Astrocyte of the cerebellum (primary cell): ENCODE results near the gene CHDH.

Experiments
- DNase-seq: peaks from one replicate; pipeline ENCODE4 v3.0.0-alpha.2; 2011; ENCODE audit warnings: low read depth
- H3K4me3 ChIP-seq: 2 replicates; pipeline ENCODE4 v1.5.1; 2011; ENCODE audit warnings: mild to moderate bottlenecking, low read depth, low read length, moderate library complexity
- in situ Hi-C: cut with HindIII; loops from 2 replicates; pipeline ENCODE4 v1.10.0; 2017; ENCODE audit warnings: low sequenced_read_pairs
- TF ChIP-seq, protein P1 (sequence below): IDR thresholded peaks from 2 replicates; pipeline ENCODE4 v1.5.1; 2012; ENCODE audit warnings: low read length, low read depth, moderate library complexity, mild to moderate bottlenecking; ENCODE audit errors: missing control alignments

CHDH gene

DNA sequence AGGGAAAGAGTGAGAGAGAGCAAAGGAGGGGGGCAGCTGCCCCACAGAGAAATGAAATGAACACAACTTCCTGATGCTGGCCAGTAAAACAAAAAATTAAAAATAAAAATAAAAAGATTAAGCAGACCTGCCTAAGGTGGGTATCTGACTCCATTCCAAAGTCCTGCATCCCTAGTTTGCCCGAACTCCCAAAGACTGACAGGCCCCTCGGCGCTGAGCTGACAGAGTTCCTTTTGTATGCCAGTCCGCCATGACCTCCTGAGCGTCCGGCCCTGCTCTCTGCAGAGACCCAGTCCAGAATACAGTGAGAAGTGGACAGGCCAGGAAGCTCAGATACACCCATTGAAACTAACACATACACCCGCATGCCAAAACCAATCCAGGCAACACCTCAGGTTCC, 54.9 kb downstream of the CHDH start:
- TF ChIP-seq, protein P1, sequence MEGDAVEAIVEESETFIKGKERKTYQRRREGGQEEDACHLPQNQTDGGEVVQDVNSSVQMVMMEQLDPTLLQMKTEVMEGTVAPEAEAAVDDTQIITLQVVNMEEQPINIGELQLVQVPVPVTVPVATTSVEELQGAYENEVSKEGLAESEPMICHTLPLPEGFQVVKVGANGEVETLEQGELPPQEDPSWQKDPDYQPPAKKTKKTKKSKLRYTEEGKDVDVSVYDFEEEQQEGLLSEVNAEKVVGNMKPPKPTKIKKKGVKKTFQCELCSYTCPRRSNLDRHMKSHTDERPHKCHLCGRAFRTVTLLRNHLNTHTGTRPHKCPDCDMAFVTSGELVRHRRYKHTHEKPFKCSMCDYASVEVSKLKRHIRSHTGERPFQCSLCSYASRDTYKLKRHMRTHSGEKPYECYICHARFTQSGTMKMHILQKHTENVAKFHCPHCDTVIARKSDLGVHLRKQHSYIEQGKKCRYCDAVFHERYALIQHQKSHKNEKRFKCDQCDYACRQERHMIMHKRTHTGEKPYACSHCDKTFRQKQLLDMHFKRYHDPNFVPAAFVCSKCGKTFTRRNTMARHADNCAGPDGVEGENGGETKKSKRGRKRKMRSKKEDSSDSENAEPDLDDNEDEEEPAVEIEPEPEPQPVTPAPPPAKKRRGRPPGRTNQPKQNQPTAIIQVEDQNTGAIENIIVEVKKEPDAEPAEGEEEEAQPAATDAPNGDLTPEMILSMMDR: no peak
- no peak for DNase-seq
- in situ Hi-C loops: no loop called here
- H3K4me3 ChIP-seq: no peak overlapping the region

DNA sequence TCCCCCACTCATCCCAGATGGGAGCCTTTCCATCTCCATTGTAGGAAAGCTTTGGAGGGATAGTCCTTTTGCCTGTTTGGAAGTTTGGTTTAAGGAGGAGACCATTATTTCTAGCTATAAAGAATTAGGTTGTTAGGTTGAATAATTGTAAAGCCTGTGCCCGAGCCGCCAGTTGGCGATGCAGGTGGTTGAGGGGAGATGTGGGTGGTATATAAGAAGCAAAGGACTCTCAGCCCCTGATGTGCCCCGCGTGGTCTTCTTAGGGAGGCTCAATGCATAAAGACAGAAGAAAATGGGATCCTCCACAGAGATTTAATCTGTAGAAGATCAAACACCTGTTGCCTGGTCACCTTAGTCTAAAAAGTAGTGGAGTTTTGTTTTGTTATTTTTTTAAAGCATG, 55.7 kb downstream of the CHDH start:
- TF ChIP-seq, protein P1: no peak
- in situ Hi-C loops: no loop called here
- no peak overlapping the region for H3K4me3 ChIP-seq
- no peak for DNase-seq

DNA sequence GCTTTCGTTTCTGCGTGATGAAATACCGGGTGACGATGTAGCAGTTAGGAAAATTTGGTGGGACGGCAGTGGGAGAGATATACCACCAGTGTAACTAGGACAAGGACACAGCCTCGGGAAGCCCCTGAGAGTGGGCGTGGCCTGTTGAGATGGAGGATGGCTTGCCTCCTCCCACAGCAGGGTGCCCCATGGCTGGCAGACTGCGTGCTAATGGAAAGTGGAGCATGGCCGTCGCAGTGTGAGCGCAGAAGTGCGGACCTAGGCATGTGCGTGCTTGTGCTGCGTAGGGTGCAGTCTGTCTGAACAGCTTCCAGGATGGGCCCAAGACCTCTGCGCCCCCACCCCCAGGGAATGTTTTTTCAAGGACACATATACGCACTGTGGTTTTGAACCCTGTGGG, 56.8 kb downstream of the CHDH start:
- DNase-seq: no peak
- TF ChIP-seq, protein P1: no peak
- no peak overlapping the region for H3K4me3 ChIP-seq
- in situ Hi-C loops: no loop called here

DNA sequence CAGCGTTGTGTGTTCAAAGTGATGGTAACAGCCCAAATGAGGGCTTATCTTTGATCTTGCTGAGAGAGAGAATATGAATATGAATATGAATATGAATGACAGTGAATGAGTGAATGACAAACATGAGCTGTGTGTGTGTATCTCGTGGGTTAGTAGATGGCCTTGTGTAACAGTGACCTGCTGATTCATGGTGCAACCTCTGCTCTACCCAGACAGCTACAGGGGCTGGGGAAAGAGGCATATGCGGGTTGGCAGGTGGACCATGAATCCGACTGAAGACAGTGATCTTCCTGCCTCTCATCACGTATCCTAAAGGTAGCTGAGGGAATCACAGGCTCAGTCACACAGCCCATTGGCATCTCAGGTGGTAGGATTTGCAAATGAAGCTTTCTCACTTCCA, 58.2 kb downstream of the CHDH start:
- H3K4me3 ChIP-seq: no peak overlapping the region
- TF ChIP-seq, protein P1: no peak
- in situ Hi-C loops: no loop called here
- DNase-seq: no peak

DNA sequence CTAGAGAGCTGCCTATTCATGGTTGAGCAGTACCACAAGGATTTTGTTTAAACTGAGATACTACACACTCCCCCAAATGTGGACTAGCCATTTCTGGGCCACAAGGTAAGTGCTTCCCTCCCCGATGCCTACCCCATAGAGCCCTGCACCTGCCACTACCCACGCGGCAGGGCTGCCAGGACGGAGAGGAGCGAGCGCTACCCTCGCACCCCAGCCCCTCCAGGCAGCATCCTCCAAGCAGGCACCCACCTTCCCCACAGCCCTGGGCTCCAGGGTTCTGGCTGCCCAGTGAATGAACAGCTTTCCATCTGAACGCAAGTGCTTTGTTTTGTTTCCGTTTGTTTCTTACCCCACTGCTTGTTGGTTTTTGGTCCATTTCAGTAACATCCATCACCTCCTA, 59.2 kb downstream of the CHDH start:
- no peak for DNase-seq
- in situ Hi-C loops: no loop called here

DNA sequence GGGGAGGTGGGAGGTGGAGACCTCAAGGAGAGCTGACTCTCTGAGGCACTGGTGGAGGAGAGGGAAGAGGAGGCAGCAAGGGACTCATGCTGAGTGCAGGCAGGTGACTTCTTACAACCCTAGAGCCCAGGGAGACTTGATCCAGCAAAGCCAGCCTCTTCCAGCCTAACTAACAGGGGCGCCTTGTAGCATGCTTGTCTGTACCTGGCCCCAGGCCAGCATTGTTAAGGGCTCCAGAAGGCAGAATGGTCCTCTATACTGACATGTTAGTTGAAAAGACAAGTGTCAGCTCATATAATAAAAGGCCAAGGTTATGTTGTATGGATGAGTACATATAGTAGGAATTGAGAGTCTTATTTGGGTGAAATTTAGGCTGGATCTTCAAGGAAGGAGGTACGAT, 65.4 kb downstream of the CHDH start:
- in situ Hi-C loops: no loop called here
- H3K4me3 ChIP-seq: no peak overlapping the region
- TF ChIP-seq, protein P1: no peak
- DNase-seq: no peak

More for the DNA sequence above, 59.2 kb downstream of the CHDH start:
- TF ChIP-seq, protein P1: no peak
- H3K4me3 ChIP-seq: no peak overlapping the region

DNA sequence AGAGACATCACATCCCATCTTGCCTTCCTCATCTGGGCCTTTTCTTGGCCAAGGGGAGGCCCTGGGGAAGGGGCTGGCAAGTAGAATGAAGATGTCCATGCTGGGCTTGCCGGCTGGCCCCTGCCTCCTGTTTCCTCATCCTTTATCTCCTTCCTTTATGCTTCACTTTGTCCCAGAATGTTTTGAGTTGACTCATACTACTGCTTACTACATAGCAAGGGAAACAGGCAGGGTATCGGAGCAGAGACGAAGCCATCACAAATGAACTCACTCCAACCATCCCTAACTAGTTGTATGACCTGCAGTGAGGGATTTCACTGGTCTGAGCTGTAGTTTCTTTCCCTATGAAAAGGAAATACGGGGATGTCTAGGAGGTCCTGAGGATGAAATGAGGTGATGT, 66.0 kb downstream of the CHDH start:
- in situ Hi-C loops: no loop called here
- TF ChIP-seq, protein P1: no peak
- DNase-seq: no peak
- H3K4me3 ChIP-seq: no peak overlapping the region
